ENCODE results near the gene NKG7.

DNA sequence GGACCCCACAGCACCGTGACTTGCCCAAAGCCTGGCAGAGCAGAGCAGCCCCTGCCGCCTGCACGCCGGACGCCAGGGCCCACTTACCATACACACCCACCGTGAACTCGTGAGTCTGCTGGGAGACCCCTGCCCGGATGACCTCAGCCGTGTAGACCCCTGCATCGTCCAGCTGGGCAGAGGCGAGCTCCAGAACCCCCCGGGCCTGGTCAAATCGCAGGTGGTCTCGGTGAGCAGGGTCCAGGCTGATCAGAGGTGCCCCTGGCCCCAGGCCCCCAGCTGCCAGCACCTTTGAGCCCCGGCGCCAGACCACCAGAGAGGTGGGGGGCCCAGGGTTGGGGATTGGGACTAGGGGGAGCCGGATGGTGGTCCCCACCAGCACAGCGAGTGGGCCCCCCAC is 31.4 kb downstream of the NKG7 start:
- TF ChIP-seq POLR2AphosphoS5 (IDR thresholded peaks at IDR 0.05) = no peak
- TF ChIP-seq, protein P1, sequence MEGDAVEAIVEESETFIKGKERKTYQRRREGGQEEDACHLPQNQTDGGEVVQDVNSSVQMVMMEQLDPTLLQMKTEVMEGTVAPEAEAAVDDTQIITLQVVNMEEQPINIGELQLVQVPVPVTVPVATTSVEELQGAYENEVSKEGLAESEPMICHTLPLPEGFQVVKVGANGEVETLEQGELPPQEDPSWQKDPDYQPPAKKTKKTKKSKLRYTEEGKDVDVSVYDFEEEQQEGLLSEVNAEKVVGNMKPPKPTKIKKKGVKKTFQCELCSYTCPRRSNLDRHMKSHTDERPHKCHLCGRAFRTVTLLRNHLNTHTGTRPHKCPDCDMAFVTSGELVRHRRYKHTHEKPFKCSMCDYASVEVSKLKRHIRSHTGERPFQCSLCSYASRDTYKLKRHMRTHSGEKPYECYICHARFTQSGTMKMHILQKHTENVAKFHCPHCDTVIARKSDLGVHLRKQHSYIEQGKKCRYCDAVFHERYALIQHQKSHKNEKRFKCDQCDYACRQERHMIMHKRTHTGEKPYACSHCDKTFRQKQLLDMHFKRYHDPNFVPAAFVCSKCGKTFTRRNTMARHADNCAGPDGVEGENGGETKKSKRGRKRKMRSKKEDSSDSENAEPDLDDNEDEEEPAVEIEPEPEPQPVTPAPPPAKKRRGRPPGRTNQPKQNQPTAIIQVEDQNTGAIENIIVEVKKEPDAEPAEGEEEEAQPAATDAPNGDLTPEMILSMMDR (IDR thresholded peaks at IDR 0.05) = no peak

All from breast epithelium (tissue), 3 donors.